ENCODE measurements around the gene ATP8B4. TPM values are rescaled to one million over a fixed set of nuclear protein-coding genes. Genes with fewer than 3 reads are reported as not detected.
A peak's percentile ranks its signal among the peaks of the same experiment; 100 is the strongest.
"Not testable (repeated sequence)": the region's sequence is repeated elsewhere in the genome, so short reads cannot be mapped to it uniquely, and the experiment has no call there.

The ATP8B4 gene
- total RNA-seq, 1 donor from 2014 or later, result 9.4 TPM

GRCh38 chr15:50138391-50138790 lies 19.4 kb upstream of the ATP8B4 start:
- Histone ChIP-seq H3K4me3 (no peak overlapping the region), H3K4me1 (peaks cover 9% of the 10 kb centered on the region), H3K27ac (no peak overlapping the region), H3K9me3 (no peaks in the 10 kb centered on the region), H3K27me3 (no peaks in the 10 kb centered on the region), H3K36me3 (no peaks in the 10 kb centered on the region)
- TF ChIP-seq CTCF (IDR thresholded peaks at IDR 0.05), result peak; percentile 10
- intact Hi-C loops (cut with DNase I), result no loop called here
- DNase-seq, result no peak
- no peak for ATAC-seq

- no peak for TF ChIP-seq CTCF (IDR thresholded peaks at IDR 0.05)
- no peaks in the 10 kb centered on the region for H3K36me3 ChIP-seq
- no peak overlapping the region for H3K27ac ChIP-seq
- no peak for DNase-seq
- intact Hi-C loops (cut with DNase I), result no loop called here
- no peak for ATAC-seq
- H3K9me3 ChIP-seq, result no peaks in the 10 kb centered on the region
- H3K4me3 ChIP-seq, result no peak overlapping the region
- H3K27me3 ChIP-seq, result no peaks in the 10 kb centered on the region
- H3K4me1 ChIP-seq, result peaks cover 9% of the 10 kb centered on the region
Observed at GRCh38 chr15:50137893-50138292, 18.9 kb upstream of the ATP8B4 start.

- ATAC-seq (no peak), DNase-seq (no peak)
- Histone ChIP-seq H3K4me3 (no peak overlapping the region), H3K9me3 (no peaks in the 10 kb centered on the region), H3K4me1 (peaks cover 9% of the 10 kb centered on the region), H3K36me3 (no peaks in the 10 kb centered on the region), H3K27me3 (no peaks in the 10 kb centered on the region), H3K27ac (no peak overlapping the region)
- TF ChIP-seq CTCF (IDR thresholded peaks at IDR 0.05), result no peak
- intact Hi-C loops (cut with DNase I), result no loop called here
Observed at GRCh38 chr15:50137330-50137761, 18.3 kb upstream of the ATP8B4 start.

- Histone ChIP-seq H3K36me3 (no peaks in the 10 kb centered on the region), H3K4me1 (peaks cover 9% of the 10 kb centered on the region), H3K9me3 (no peaks in the 10 kb centered on the region), H3K27me3 (no peaks in the 10 kb centered on the region), H3K4me3 (no peak overlapping the region), H3K27ac (peak overlapping the region; percentile 44)
- intact Hi-C loops (cut with DNase I), result no loop called here
- ATAC-seq (no peak), DNase-seq (no peak)
- no peak for TF ChIP-seq CTCF (IDR thresholded peaks at IDR 0.05)
Observed at GRCh38 chr15:50135031-50135551, 16.1 kb upstream of the ATP8B4 start.

- Histone ChIP-seq H3K9me3 (no peaks in the 10 kb centered on the region), H3K36me3 (no peaks in the 10 kb centered on the region), H3K27me3 (no peaks in the 10 kb centered on the region), H3K4me3 (no peak overlapping the region), H3K27ac (peak overlapping the region; percentile 44), H3K4me1 (peaks cover 9% of the 10 kb centered on the region)
- ATAC-seq (peak; percentile 84), DNase-seq (no peak)
- TF ChIP-seq CTCF (IDR thresholded peaks at IDR 0.05), result no peak
- intact Hi-C loops (cut with DNase I), result no loop called here
Observed at GRCh38 chr15:50134524-50135024, 15.5 kb upstream of the ATP8B4 start.

- intact Hi-C loops (cut with DNase I); H3K4me3 ChIP-seq; H3K36me3 ChIP-seq; DNase-seq; H3K27me3 ChIP-seq; H3K27ac ChIP-seq; ATAC-seq; H3K4me1 ChIP-seq; H3K9me3 ChIP-seq: not testable (repeated sequence)
Observed at GRCh38 chr15:50132251-50132984, 13.4 kb upstream of the ATP8B4 start.

All from upper lobe of right lung (tissue), 1 donor.